Natural killer cell (primary cell): ENCODE measurements around the gene CTSG. TPM values are rescaled to one million over a fixed set of nuclear protein-coding genes. Genes with fewer than 3 reads are reported as not detected.

Source experiments
- ATAC-seq, 3 donors: fragments of 150-1000 bp in 2 of 3; fragments of 200-7000 bp in 1 of 3; cut with Tn5 transposase; 1 replicate in 1 of 3; 2 replicates in 2 of 3; pipeline ENCODE4 v1.10.0; 2021; ENCODE audit warnings: mild to moderate bottlenecking in 2 of 3, moderate library complexity in 2 of 3
- DNase-seq, 2 donors: peaks; one replicate each; pipeline versions ENCODE4 v3.0.0 to v3.0.0-alpha.2; 2013 to 2021; ENCODE audit warnings: mixed read lengths in 1 of 2
- H3K27ac ChIP-seq: one replicate; pipeline ENCODE4 v1.5.1; 2013; ENCODE audit warnings: mild to moderate bottlenecking, low read length
- H3K27me3 ChIP-seq: one replicate; pipeline ENCODE4 v1.6.1; 2013; ENCODE audit warnings: low read length; ENCODE audit not compliant: control insufficient read depth, insufficient read depth
- H3K36me3 ChIP-seq: one replicate; pipeline ENCODE4 v1.6.1; 2013; ENCODE audit warnings: low read length; ENCODE audit not compliant: control insufficient read depth, insufficient read depth
- H3K4me1 ChIP-seq: one replicate; pipeline ENCODE4 v1.6.1; 2013; ENCODE audit warnings: low read length; ENCODE audit not compliant: control insufficient read depth, insufficient read depth
- H3K4me3 ChIP-seq: one replicate; pipeline ENCODE4 v1.5.1; 2013; ENCODE audit warnings: low read length
- H3K9me3 ChIP-seq: one replicate; pipeline ENCODE4 v1.6.1; 2013; ENCODE audit warnings: low read length; ENCODE audit not compliant: control insufficient read depth, insufficient read depth
- H3K27ac Mint-ChIP-seq, 2 donors: one replicate each; pipeline ENCODE4 v1.8.0; 2022; ENCODE audit warnings: mild to moderate bottlenecking in 2 of 2, mixed read lengths in 2 of 2, moderate library complexity in 1 of 2
- H3K27me3 Mint-ChIP-seq, 2 donors: one replicate each; pipeline ENCODE4 v1.8.0; 2022; ENCODE audit warnings: low read depth in 2 of 2, mixed read lengths in 2 of 2
- H3K36me3 Mint-ChIP-seq: one replicate; pipeline ENCODE4 v1.8.0; 2022; ENCODE audit warnings: mixed read lengths
- H3K4me1 Mint-ChIP-seq, 2 donors: one replicate each; pipeline ENCODE4 v1.8.0; 2022; ENCODE audit warnings: mixed read lengths in 2 of 2
- H3K4me3 Mint-ChIP-seq: one replicate; pipeline ENCODE4 v1.8.0; 2022; ENCODE audit warnings: mild to moderate bottlenecking, moderate library complexity, mixed read lengths
- H3K9me3 Mint-ChIP-seq, 2 donors: one replicate each; pipeline ENCODE4 v1.8.0; 2022; ENCODE audit warnings: mixed read lengths in 2 of 2
- WGBS: methylation state at CpG from one replicate; pipeline ENCODE4 v1.1.7; 2013; ENCODE audit warnings: missing lambda C conversion rate; ENCODE audit not compliant: insufficient coverage; 5-methylcytosine and 5-hydroxymethylcytosine counted together
- intact Hi-C: fragments of 100-400 bp; cut with micrococcal nuclease; formaldehyde crosslinking; loops from one replicate; pipeline ENCODE4 v1.14.2; 2022
- total RNA-seq, 4 donors: library from RNA; stranded (reverse); fragments of 120-200 nt in 1 of 4; gene quantifications; one replicate each; pipeline versions ENCODE4 v1.2.3 to v1.2.4, GENCODE V29; 2013 to 2022
- TF ChIP-seq, protein P1 (sequence below): fragments of 200-600 bp; IDR thresholded peaks from one replicate; pipeline ENCODE4 v1.8.0; 2022; ENCODE audit warnings: antibody characterized with exemption

Gene CTSG, protein sequence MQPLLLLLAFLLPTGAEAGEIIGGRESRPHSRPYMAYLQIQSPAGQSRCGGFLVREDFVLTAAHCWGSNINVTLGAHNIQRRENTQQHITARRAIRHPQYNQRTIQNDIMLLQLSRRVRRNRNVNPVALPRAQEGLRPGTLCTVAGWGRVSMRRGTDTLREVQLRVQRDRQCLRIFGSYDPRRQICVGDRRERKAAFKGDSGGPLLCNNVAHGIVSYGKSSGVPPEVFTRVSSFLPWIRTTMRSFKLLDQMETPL
- total RNA-seq, result 1 to 10 TPM in 1 of 3 donors, under 1 TPM in 1, not detected in 1; 0.43 to 1.0 TPM
- not detected for total RNA-seq (2013)

DNA sequence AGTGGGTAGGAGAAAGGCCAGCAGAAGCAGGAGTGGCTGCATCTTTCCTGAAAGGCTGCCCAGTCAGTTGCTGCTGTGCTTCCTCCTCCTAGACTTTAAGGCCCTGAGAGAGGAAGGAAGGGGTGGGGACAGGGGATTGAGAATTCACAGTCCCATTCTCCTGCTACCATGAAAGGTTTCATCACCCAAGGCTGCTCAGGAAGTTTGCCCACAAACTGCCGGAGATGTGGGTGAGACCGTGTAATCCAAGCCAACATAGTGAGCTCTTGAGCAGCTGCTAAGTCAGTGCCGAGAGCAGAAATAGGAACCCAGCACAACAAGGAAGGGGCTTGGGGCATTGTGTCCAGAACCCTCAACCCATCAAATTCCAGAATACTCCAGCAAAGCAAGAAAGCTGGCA, at the start of gene CTSG:
CTSG (minus strand) TSS at position 69 of the 400 bp plus-strand sequence; CDS start at position 42, 27 bp downstream.
- H3K27ac Mint-ChIP-seq, result peak within 1 kb of the TSS in 1 of 2 donors; percentile 46
- H3K36me3 ChIP-seq, result no peaks in the 10 kb centered on the region
- H3K27ac ChIP-seq, result no peak within 1 kb of the TSS
- TF ChIP-seq, protein P1, sequence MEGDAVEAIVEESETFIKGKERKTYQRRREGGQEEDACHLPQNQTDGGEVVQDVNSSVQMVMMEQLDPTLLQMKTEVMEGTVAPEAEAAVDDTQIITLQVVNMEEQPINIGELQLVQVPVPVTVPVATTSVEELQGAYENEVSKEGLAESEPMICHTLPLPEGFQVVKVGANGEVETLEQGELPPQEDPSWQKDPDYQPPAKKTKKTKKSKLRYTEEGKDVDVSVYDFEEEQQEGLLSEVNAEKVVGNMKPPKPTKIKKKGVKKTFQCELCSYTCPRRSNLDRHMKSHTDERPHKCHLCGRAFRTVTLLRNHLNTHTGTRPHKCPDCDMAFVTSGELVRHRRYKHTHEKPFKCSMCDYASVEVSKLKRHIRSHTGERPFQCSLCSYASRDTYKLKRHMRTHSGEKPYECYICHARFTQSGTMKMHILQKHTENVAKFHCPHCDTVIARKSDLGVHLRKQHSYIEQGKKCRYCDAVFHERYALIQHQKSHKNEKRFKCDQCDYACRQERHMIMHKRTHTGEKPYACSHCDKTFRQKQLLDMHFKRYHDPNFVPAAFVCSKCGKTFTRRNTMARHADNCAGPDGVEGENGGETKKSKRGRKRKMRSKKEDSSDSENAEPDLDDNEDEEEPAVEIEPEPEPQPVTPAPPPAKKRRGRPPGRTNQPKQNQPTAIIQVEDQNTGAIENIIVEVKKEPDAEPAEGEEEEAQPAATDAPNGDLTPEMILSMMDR, result no peak
- DNase-seq (no peak), ATAC-seq (peak in 1 of 3 donors; percentile 32)
- H3K36me3 Mint-ChIP-seq, result no peaks in the 10 kb centered on the region
- H3K27me3 ChIP-seq, result no peaks in the 10 kb centered on the region
- intact Hi-C loops, result no loop called here
- H3K27me3 Mint-ChIP-seq, result no peaks in the 10 kb centered on the region
- peaks cover 0 to 24% of the 10 kb centered on the region in 2 donors for H3K4me1 Mint-ChIP-seq
- 14% methylated on average over 3 of the region's 3 CpGs for WGBS
- no peak within 1 kb of the TSS for H3K4me3 Mint-ChIP-seq
- no peaks in the 10 kb centered on the region for H3K9me3 Mint-ChIP-seq
- no peak within 1 kb of the TSS for H3K4me3 ChIP-seq
- no peaks in the 10 kb centered on the region for H3K9me3 ChIP-seq
- H3K4me1 ChIP-seq, result peaks cover 4% of the 10 kb centered on the region

DNA sequence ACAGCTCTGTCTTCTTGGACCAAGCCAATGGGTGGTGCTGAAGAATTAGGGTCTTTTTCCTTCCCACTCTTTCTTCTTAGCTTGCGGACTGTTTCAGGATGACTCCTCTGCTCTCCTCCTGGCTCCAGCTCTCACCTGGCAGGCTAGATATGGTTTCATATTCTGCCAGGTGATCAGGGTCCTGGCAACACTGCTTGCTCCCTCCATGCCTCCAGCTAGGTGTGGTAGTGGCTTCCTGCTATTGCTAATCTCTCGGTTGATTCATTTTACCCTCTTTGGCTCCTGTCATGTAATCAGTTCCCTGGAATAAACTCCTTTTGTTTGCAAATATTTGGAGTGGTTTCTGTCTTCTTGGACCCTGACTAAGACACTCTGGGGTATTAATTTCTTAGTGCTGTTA, 37.7 kb upstream of the CTSG start:
- Mint-ChIP-seq H3K4me1 (peaks cover 54 to 56% of the 10 kb centered on the region in 2 donors), H3K27ac (peak overlapping the region; percentile 99), H3K4me3 (no peak overlapping the region), H3K36me3 (no peaks in the 10 kb centered on the region), H3K27me3 (no peaks in the 10 kb centered on the region), H3K9me3 (no peaks in the 10 kb centered on the region)
- ATAC-seq, result no peak
- DNase-seq, result no peak
- Histone ChIP-seq H3K4me1 (peaks cover 40% of the 10 kb centered on the region), H3K27me3 (no peaks in the 10 kb centered on the region), H3K4me3 (no peak overlapping the region), H3K27ac (no peak overlapping the region), H3K36me3 (no peaks in the 10 kb centered on the region), H3K9me3 (no peaks in the 10 kb centered on the region)
- TF ChIP-seq, protein P1, result no peak
- WGBS, result 92% methylated on average over 2 of the region's 2 CpGs
- intact Hi-C loops, result no loop called here

DNA sequence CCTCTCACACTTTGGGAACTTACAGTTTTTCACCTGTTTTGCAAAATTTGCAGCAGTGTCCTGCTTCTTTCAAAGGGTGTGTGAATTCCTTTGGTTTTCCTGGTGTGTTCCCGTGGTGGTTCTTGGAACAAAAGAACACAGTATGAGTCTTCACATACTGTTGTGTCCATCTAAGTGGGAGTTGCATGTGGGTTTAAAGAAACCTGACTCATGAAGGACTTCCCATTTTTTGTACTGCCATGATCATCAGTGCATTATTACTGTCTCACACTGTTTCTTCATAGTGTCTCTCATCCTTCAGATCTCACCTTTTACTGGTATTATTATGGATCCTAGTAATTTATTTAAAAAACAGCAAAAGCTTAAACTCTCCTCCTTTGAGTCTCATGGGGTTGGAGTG, 37.2 kb upstream of the CTSG start:
- Histone ChIP-seq H3K27me3 (no peaks in the 10 kb centered on the region), H3K27ac (peak overlapping the region; percentile 64), H3K36me3 (no peaks in the 10 kb centered on the region), H3K9me3 (no peaks in the 10 kb centered on the region), H3K4me1 (peaks cover 45% of the 10 kb centered on the region), H3K4me3 (no peak overlapping the region)
- no peak for ATAC-seq
- intact Hi-C loops, result no loop called here
- Mint-ChIP-seq H3K4me3 (no peak overlapping the region), H3K27ac (peak overlapping the region; percentile 99), H3K4me1 (peaks cover 60 to 61% of the 10 kb centered on the region in 2 donors), H3K36me3 (no peaks in the 10 kb centered on the region), H3K27me3 (no peaks in the 10 kb centered on the region), H3K9me3 (no peaks in the 10 kb centered on the region)
- 71% methylated on average over 1 of the region's 1 CpG for WGBS
- no peak for DNase-seq
- TF ChIP-seq, protein P1, result no peak

DNA sequence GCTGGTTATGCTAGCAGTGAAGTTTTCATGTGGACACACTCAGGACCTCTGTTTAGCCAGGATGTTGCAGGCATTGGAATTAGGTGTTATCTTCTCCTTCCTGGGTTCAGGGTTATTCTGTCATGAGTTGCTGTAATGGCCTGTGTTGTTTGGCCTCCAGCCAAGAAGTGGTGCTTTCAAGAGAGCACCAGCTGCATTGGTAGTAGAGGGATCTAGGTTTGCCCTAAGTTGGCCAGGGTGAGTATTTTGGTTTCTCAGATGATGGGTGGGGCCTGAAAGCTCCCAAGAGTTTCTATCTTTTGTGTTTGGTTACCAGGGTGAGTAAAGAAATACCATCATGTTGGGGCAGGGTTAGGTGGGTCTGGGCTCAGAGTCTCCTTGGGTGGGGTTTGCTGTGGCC, 36.1 kb upstream of the CTSG start:
- Mint-ChIP-seq H3K9me3 (no peaks in the 10 kb centered on the region), H3K27me3 (no peaks in the 10 kb centered on the region), H3K27ac (peak overlapping the region; percentile 99), H3K4me3 (peak overlapping the region; percentile 66), H3K4me1 (peaks cover 70 to 72% of the 10 kb centered on the region in 2 donors), H3K36me3 (no peaks in the 10 kb centered on the region)
- no peaks in the 10 kb centered on the region for H3K27me3 ChIP-seq
- ATAC-seq (no peak), DNase-seq (peak in 1 of 2 donors; percentile 45)
- H3K4me1 ChIP-seq, result peaks cover 55% of the 10 kb centered on the region
- no peaks in the 10 kb centered on the region for H3K9me3 ChIP-seq
- intact Hi-C loops, result no loop called here
- peak overlapping the region; percentile 64 for H3K27ac ChIP-seq
- TF ChIP-seq, protein P1, result no peak
- H3K36me3 ChIP-seq, result no peaks in the 10 kb centered on the region
- no peak overlapping the region for H3K4me3 ChIP-seq
